HG03469 (cell line): ENCODE results near the gene FARP2.

ENCODE experiments used
- ATAC-seq: cut with Tn5 transposase; IDR thresholded peaks from one replicate; pipeline ENCODE4 v1.9.1; 2021; ENCODE audit warnings: mild to moderate bottlenecking, moderate library complexity, moderate number of reproducible peaks; ENCODE audit not compliant: unreplicated experiment

Gene FARP2

DNA sequence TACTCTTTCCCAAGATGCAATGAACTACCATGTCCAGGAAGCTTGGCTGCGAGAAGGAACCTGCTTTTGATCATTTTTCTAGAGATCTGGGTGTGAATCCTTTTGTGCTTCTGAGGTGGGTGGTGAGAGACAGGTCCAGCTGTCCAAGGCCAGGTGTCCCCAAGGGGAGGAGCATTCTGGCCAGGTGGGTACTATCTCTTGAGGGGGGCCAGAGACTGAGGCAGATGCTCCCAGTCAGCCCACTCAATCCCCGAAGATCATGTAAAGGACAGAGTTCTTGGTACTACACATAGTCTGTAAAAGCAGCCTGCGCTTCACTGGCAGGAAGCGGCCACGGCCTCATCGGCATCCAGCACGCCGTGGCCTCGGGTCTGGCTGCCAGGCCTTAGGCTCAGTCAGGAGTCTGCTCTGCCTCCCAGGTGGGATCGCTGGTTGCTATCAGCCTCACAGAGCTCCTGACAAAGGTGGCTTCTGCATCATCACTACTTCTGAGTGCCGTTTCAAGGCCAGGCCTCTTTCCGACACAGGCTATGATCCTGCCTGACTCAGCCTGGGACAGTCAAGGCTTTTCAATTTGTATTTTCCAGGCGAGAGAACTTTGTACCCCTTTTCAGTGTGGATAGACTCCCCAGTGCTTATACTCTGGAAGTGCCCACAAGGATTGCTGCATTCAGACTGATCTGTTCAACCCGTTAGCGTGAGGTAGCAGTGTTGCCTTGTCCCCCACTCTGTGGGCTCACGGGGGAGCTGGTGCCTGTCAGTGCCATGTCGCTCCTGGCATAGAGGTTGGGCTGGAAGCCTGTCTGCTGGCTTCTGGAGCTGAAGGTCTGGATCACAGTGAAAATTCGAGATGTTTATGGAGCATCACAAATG is 123.2 kb downstream of the FARP2 start:
- no peak for ATAC-seq

DNA sequence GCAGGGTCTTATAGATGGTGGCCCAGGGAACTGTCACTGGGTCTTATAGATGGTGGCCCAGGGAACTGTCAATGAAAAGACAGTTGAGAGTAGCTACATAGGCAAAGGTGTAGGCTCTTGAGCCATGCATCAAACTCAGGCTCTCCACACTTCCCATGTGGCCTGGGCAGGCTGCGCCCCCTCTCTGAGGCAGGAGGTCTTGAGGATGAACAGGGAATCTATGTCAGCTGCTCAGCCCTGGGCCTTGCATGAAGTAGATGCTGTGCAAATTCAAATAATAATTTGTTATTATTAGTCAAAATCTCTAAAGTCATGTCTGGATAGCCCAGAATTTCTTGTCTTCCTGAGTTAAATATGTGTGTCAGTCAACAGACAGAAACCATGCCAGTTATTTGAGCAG is 125.6 kb downstream of the FARP2 start:
- ATAC-seq = no peak

DNA sequence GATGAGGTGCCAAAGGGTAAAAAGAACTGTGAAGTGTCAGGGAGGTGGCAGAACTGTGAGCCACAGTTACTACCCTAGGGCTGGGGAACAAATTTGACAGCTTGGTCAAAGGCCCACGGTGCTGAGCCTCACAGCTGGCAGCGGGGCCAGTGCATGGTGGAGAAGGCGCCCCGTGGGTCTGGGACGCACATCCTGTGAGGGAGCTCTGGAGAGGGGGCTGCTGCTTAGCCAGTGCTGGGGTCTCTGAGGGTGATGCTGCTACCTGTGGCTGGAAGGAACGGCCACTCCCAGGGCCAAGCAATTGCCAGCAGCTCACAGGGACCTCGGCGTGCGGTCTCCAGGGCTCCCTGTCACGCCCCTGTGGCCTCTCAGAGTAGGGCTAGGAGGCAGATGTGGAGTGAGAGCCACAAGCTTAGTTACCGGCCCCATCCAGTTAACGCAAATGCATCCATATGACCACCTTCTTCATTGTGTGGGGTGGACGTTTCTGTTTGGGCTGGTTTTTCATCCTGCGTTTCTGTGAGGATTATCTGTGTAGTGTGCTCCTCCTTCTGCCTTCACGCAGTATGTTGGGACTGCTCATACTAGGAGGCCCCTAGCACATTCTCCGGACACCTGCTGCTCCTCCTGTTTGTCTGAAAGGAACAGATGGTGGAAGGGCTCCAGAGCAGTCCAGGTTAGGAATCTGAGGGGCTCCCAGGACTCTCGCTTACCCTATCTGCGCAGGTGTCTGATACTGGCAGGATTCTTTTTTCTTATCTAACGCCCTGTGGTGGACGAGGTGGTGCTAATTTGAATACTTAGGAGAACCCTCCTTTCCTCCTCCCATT is 126.3 kb downstream of the FARP2 start:
- no peak for ATAC-seq

DNA sequence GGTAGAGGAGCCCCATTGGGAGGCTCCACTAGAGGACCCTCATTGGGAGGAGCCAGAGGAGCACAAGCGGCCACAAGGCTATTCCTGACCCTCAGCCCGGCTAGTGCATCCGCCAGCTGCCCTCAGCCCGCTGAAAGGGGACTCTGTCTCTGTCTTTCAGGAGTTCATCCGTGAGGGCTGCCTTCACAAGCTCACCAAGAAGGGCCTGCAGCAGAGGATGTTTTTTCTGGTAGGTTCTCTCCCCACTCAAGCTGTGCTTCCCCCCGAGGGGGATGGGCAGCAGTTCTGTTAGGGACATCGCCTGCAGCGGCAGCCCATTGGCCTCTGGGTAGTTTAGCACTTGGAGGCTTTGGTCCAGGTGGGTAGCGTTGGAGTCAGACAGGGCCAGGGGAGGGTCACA is 127.2 kb downstream of the FARP2 start:
- no peak for ATAC-seq

DNA sequence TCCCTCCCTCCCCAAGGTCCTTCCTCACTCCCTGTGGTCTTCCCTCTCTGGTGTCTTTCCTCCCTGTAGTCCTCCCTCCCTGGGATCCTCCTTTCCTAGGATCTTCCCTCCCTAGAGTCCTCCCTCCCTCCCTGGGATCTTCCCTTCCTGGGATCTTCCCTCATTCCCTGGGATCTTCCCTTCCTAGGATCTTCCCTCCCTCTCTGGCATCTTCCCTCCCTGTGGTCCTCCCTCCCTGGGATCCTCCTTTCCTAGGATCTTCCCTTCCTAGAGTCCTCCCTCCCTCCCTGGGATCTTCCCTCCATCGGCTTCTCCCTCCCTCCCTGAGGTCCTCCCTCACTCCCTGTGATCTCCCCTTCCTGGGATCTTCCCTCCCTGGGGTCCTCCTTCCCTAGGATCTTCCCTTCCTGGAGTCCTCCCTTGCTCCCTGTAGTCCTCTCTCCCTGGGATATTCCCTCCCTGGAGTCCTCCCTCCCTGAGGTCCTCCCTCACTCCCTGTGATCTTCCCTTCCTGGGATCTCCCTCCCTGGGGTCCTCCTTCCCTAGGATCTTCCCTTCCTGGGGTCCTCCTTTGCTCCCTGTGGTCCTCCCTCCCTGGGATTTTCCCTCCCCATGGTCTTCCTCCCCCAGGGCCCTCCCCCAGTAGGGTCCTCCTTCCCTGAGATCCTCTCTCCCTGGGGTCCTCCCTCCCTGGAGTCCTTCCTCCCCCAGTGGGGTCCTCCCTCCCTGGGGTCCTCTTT is 129.3 kb downstream of the FARP2 start:
- no peak for ATAC-seq

DNA sequence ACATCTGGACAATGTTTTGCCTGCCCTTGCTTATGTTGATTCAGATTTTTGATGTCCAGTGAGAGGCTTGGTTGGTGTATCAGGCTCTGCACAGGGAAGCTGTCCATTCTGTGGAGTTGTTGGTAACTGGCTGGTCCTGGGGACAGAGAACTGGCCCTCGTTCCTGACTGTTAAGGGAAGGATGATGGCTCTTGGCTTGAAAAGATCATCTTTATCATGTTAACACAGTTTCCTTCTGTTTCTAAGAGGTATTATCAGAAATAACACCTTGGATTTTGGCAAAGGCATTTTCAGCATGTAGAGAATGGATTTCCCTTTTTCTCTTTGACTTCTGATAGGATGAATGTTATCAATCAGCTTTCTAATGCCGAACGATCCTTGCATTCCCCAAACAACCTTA is 133.0 kb downstream of the FARP2 start:
- ATAC-seq = no peak

DNA sequence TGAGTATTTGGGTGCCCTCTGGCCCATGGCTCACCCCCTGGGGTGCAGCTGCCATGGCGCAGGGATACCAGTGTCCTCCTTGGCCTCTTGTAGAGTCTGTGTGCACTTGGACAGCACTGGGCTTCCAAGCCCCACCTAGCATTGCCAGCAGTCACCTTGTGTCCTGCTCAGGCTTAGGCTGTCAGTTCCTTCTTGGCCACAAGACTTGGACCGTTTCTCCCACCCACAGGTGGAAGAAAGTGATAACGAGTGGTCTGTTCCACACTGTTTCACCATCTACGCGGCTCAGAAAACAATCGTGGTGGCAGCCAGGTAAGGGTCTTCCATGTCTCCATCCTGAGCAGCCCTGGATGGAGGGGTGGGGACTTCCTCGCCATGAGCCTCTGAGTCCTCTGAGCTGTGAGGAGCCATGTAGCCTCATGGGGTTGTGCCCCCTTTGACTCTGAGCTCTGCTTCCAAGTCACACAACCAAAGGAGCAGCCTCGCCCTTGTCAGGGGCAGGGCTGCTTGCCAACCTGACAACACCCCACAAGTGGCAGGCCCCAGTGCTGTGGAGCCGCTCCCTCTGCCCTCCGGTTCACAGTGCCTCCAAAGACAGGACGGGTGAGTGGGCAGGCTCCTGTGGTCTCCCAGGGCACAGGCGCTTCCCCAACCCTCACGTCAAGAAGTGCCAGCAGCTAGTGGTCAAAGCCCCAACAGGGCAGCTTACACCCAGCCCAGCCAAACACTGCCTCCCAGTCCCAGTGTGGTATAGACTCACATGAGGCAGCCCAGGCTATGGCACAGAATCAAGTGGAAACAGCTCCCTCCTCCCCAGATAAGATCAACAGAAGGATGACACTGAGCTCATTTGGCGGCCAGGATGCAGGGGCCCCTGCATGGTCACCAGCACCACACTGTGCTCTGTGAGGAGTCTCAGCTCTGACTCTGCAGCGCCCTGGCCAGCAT is 133.9 kb downstream of the FARP2 start:
- no peak for ATAC-seq

DNA sequence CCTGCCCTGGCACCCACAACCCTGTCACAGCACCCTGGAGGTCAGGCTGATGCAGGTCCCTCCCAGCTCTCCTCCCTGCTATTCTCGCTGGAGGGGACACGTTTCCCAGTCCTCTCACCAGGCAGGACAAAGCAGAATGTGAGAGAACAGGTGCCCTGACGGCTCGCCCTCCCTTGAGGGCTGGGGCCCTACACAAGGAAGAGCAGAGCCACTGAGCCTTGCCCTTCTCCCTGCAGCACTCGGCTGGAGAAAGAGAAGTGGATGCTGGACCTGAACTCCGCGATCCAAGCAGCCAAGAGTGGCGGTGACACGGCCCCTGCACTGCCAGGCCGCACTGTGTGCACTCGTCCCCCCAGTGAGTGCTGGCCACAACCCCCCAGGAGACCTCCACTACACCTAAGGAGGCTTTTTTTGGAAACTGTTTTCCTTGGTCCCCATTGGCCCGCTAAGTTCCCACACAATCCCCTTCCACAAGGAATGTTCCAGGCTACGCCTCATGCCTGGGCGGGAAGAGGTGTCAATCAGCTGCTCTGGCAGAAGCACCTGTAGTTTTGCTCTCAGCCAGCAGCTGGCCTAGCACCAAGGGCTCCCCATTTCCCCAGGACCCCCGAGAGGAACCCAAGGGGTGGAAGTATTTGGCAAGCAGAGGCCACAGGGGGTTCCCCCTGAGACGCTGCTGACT is 134.9 kb downstream of the FARP2 start:
- no peak for ATAC-seq

DNA sequence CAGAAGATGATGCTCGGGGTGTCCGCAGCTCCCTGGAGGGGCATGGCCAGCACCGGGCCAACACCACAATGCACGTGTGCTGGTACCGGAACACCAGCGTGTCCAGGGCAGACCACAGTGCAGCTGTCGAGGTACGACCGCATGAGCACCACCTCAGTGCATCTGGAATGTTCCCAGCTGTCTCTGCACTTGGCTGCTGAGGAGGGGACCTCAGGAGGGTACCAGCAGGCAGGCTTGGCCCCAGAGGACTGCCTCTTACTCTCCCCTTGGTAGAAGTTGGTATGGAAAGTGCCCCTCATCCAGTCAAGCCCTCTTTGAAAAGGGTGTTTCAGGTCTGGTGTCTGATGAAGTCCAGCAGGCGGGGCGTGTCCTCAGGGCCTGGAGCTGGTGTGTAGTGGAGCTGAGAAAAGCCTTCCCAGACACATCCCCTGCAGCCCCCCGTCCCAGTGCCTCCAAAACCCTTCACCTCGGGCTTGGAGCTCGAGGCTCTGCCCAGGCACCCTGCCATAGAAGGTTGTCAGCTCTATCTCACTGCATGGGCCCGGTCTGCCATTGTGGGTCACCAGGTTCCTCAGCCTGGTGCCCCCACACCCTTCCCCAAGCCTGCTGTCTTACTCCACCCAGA is 135.6 kb downstream of the FARP2 start:
- ATAC-seq = no peak

DNA sequence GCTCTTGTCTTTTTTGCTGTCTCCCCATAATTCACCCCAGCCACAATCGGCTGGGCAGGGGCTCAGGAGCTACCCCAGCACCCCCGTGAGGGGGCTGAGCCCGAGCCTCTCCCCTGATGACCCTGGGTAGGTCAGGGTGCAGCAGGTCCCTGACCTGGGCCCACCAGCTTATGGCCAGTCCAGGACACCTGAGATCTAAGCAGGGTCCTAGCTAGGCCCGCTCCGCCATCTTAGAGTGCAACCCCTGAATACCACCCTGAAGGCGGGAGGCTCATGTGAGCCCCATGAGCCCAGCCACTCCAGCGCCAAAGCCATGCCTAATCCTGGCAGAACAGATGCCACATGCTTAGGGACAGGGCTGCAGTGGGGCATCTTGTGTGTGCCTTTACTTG is 136.1 kb downstream of the FARP2 start:
- no peak for ATAC-seq

DNA sequence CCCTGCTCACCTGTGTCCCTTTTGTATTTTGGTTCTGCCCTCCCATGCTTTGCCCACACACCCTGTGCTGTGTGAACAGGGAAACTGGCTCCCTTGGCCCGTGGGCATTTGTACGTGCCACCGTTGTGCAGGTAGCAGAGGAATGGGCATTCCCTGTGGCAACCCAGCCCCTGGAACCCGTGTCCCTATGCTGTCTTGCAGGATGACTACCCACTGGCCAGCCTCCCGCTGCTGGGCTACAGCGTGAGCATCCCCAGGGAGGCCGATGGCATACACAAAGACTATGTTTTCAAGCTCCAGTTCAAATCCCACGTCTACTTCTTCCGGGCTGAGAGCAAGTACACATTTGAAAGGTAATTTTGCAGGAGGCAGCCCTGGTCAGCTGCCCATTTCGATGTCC is 137.0 kb downstream of the FARP2 start:
- no peak for ATAC-seq

DNA sequence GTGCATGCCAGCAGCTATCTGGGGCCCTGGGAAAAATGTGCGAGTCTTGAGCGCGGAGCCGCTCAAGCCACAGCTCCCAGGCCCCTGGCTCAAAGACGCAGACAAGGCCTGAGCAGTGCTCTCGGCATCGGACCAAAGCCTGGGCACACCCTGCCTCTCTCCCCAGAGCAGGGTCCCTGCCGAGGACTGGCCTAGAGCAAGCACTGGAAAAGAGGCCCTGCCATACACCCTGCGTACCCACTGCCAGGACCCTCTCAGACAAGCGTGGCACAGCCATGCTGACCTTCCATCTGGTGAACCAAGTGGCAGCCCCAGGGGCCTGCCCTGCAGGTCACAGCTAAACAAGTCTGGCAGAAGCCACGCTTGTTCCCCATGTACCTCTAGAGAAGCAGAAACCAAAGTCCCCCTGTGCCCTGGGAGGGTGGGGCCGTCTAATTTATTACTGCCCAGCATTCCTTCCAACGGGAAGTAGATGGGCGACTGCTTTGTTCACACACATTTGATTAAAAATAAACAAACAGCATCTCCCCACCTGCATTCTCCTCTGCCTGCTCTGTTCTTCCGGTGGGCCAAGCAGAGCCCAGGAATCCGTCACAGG is 138.3 kb downstream of the FARP2 start:
- no peak for ATAC-seq

DNA sequence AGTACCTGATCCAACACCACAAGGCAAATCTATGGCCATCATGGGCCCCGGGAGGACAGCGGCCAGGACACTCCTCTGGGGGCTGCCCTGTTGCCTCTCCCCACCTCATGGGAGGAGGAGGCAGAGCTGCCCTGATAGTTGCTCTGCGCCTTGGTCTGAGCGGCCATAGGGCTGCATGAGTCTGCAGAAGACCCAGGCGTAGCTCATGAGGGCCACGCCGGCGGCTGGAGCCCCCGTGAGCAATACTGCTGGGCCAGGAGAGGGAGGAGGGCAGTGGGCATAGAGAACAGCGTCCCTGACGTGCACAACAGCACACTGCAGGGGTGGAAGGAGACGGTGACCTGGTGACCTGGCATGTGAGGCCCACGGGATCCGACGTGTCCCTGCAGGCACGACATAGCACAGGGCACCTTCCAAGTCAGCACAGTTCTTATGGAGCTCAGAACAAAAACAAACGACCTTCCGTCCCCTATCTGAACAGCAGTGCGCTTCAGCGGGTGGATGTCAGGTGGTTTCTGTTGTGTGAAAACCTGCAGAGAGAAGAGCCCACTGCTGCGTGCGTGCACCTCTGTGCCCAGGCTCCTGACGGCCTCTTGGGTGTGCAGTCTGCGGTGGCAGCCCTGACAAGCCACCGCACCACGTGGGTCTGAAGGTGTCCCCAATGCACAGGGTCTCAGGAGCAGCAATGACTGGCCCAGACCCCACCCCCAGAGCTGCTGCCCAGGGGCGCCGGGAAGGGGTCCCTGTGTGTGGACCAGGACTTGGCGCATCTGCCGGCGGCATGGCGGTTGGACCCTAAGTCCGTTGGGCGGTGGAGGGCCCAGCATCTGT is 139.3 kb downstream of the FARP2 start:
- ATAC-seq = no peak

DNA sequence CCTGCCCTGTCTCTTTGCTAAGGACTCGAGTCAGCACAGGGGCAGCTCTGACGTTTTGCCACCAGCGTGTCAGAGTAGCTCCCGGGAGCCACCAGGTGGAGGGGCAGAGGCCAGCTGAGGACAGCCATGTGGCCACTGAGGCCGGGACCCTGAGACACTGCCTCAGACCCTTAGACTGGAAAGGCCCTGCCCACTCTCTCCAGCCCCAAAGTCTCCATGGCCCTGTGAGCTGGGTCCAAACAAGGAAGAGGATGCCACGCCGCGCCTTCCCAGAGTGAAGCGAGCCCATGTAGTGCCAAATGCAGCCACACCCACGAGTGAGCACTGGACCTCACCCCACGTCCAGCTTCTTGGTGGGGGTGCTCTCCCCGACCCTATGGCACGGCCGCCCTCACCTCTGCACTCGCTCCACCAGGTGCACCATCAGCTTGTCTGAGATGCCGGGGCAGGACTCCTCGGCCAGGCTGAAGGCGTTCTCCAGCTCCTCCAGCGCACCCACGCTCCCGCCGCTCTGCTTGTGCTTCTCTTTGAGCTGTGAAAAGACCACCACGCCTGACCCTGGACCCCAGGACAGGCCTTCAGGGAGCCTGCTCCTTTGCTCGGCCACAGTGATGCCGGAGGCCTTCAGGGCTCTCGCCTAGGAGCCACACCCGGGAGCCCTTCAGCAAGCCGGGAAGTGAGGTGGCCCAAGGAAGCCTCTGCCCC is 140.1 kb downstream of the FARP2 start:
- ATAC-seq = no peak

DNA sequence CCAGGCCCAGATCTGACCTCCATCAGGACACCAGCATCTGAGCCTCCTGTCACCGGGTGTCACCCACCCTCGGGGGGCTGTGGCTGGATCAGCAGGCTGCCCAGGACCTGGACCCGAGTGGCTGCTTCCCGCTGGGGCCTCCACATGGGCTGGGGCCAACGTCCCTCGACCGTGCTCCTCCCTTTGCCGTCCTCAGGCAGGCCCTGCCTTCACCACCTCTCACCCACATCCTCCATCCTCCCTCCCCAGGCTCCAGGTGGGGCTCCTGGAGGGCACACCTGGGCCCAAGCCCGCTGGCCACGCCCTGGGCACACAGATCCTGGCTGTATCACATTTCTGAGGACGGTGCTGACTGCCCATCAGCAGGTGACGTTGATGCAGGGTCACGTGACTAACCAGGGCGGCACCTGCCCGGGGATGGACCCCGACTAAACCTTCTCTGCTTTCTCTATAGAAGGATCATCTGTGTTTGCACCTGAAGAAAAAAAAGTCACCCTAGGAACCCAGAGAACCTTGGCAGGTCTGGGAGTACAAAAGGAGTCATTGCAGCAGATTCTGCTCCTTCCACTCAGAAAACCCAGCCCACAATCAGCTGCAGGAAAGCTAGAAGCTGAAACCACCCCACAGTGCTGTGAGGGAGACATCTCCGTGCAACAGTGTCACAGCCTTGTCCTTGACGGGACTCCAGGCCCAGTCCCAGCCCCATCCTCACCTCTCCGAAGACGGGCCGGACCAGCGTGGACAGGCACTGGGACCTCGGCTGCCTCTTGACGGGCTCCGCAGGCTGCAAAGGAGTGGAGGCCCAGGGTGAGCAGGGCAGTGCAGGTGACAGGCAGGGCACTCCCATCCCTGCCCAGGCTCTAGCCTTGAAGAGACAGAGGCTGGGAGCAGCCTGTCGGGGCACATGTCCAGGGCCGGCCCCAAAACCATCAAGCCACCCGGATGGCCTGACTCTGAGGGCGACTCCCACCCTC is 141.1 kb downstream of the FARP2 start:
- ATAC-seq = no peak
